Measurements from ENCODE around the gene CCDC88C.

GRCh38 chr14:91395466-91395865, 22.2 kb downstream of the CCDC88C start:
- TF ChIP-seq EZH2 (IDR thresholded peaks at IDR 0.05; ENCODE audit: low read length): no peak
- no peak for TF ChIP-seq CTCF (optimal IDR thresholded peaks at IDR 0.05 in 1 of 3, IDR thresholded peaks at IDR 0.05 in 1 of 3, conservative IDR thresholded peaks at IDR 0.05 in 1 of 3; ENCODE audit: extremely low read depth in 1 of 3, insufficient read depth in 2 of 3, low read length in 3 of 3)

Data from keratinocyte (primary cell).